ENCODE data around the gene SDHC.

DNA sequence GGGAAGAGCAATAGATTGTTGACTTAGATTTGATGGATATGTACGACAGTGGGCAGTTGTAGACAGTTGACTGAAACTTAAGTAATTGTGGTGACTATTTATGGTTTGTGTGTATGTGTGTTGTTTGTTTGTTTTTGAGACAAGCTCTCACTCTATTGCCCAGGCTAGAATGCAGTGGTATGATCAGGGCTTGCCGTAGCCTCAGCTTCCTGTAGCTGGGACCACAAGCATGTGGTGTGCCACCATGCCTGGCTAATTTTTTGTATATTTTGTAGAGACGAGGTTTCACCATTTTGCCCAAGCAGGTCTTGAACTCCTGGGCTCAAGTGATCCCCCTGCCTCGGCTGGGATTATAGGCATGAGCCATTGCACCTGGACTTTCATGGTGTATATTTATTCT, 9.8 kb downstream of the SDHC start:
- TF ChIP-seq GLI4 (tag by site-specific recombination; IDR thresholded peaks at IDR 0.05) (no peak), ZNF670 (tag by site-specific recombination; IDR thresholded peaks at IDR 0.05; ENCODE audit: low read depth) (no peak), ZNF37A (tag by site-specific recombination; IDR thresholded peaks at IDR 0.05) (no peak)
- TF ChIP-seq, protein P1, sequence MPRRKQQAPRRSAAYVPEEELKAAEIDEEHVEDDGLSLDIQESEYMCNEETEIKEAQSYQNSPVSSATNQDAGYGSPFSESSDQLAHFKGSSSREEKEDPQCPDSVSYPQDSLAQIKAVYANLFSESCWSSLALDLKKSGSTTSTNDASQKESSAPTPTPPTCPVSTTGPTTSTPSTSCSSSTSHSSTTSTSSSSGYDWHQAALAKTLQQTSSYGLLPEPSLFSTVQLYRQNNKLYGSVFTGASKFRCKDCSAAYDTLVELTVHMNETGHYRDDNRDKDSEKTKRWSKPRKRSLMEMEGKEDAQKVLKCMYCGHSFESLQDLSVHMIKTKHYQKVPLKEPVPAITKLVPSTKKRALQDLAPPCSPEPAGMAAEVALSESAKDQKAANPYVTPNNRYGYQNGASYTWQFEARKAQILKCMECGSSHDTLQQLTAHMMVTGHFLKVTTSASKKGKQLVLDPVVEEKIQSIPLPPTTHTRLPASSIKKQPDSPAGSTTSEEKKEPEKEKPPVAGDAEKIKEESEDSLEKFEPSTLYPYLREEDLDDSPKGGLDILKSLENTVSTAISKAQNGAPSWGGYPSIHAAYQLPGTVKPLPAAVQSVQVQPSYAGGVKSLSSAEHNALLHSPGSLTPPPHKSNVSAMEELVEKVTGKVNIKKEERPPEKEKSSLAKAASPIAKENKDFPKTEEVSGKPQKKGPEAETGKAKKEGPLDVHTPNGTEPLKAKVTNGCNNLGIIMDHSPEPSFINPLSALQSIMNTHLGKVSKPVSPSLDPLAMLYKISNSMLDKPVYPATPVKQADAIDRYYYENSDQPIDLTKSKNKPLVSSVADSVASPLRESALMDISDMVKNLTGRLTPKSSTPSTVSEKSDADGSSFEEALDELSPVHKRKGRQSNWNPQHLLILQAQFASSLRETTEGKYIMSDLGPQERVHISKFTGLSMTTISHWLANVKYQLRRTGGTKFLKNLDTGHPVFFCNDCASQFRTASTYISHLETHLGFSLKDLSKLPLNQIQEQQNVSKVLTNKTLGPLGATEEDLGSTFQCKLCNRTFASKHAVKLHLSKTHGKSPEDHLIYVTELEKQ (tag by site-specific recombination; IDR thresholded peaks at IDR 0.05; ENCODE audit: borderline replicate concordance), result no peak
